ENCODE data around the gene MCU.

DNA sequence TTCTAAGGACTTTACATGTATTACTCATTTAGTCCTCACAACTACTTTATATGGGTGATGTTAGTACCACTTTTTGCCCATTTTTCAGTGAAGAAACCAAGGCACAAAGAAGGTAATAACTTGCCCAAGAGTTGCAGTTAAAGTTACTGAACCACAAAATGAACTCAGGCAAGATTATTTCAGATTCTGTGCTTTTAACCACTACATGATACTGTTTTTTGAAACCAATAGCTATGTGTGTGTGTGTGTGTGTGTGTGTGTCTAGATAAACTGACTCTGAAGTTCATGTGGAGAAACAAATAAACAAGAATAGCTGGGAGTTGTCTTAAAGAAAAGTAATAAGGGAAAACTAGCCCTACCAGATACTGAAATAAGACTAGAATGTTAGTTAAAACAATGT, 140.8 kb downstream of the MCU start:
- TF ChIP-seq ELF4 (CRISPR knock-in tag; IDR thresholded peaks at IDR 0.05; ENCODE audit: low read depth) (no peak), NFYB (CRISPR knock-in tag; conservative IDR thresholded peaks at IDR 0.05; ENCODE audit: low read depth) (no peak)
- TF ChIP-seq, protein P1, sequence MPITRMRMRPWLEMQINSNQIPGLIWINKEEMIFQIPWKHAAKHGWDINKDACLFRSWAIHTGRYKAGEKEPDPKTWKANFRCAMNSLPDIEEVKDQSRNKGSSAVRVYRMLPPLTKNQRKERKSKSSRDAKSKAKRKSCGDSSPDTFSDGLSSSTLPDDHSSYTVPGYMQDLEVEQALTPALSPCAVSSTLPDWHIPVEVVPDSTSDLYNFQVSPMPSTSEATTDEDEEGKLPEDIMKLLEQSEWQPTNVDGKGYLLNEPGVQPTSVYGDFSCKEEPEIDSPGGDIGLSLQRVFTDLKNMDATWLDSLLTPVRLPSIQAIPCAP (CRISPR knock-in tag; IDR thresholded peaks at IDR 0.05): no peak
